OCI-LY3 (cell line): Measurements from ENCODE around the gene SFTPA1.

Source experiments
- CTCF ChIP-seq: fragments of 200-600, 300-600 bp; sonication (generic); IDR thresholded peaks from 2 replicates; pipeline ENCODE4 v1.5.1; 2014; ENCODE audit warnings: antibody characterized with exemption, low read length, low read depth
- EZH2phosphoT487 ChIP-seq: fragments of 200-600 bp; shearing (Covaris generic); IDR thresholded peaks from 2 replicates; pipeline ENCODE4 v1.6.1; 2018; ENCODE audit warnings: antibody characterized with exemption, mixed run types, low read depth

GRCh38 chr10:79581044-79581443 lies 29.7 kb upstream of the SFTPA1 start:
- TF ChIP-seq CTCF (no peak), EZH2phosphoT487 (no peak)
